GM18858 (cell line): Measurements from ENCODE around the gene SH2D2A.

Experiments used
- ATAC-seq: cut with Tn5 transposase; IDR thresholded peaks from one replicate; pipeline ENCODE4 v1.9.1; 2021; ENCODE audit not compliant: unreplicated experiment

Gene SH2D2A

GRCh38 chr1:156828400-156829124 is 11.9 kb upstream of the SH2D2A start:
- no peak for ATAC-seq

- ATAC-seq, result no peak
Measured at GRCh38 chr1:156826630-156827029, 10.0 kb upstream of the SH2D2A start.

DNA sequence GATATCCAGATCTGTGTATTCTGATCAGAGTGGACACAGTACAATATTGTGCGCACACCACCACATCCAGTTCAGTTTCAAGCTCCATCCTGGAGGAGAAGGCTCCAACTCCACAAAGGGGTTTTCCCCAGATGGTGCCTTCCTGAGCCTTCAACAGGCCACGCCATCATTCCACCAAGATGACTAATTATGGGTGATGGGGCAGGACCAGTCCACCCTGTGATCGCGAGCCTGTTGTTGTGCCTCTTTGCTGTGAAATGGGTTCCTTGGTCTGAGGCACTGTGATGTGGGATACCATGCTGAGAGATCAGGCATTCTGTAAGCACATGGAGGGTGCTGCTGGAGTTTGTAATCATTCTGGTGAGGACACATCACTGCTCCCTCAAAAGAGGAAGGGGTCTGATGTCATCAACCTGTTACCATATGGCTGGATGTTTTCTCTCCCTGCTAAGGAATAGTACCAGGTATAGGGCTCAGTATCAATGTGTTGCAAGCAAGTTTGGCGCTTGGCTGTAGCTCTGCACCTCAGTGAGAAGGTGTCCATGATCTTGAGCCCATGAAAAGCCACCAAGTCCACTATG is 6.7 kb upstream of the SH2D2A start:
- ATAC-seq, result no peak

DNA sequence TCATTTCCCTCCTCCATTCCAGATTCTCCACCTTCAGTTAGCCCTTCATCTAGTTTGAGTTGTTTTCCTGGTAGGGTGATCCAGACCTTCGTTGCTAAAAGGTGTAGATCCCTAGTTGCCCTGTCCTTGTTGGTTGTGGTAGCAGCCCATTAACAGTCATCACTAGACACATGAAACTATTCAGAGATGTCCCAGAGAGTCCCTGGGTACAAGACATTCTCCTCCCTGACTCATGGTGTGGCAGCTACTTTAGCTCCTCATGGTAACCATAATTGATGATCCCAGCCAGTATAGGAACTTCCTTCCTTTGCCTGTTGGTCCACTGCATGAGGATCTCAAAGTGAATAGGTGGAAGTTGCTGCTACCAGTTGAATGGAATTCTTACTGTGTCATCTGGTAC is 6.0 kb upstream of the SH2D2A start:
- ATAC-seq, result no peak

DNA sequence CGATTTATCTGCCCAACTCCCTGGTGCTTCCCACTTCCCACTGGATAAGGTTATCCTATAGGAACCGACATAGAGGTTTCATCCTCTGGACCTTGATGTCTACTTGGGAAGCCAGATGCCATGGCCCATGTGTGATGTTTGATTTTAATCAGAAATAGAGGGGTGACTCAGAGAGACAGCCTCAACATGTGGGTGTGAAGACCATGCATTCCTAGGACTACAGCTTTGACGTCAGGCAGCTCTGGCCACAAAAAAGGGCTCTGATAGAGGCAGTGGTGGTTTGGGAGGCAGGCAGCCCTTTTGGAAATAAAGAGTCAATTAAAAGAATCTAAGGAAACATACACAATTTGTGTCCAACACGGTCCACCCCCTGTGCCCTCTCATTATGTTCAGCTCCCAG is 5.2 kb upstream of the SH2D2A start:
- no peak for ATAC-seq

GRCh38 chr1:156815961-156816422 is 656 bp downstream of the SH2D2A start:
- no peak for ATAC-seq

DNA sequence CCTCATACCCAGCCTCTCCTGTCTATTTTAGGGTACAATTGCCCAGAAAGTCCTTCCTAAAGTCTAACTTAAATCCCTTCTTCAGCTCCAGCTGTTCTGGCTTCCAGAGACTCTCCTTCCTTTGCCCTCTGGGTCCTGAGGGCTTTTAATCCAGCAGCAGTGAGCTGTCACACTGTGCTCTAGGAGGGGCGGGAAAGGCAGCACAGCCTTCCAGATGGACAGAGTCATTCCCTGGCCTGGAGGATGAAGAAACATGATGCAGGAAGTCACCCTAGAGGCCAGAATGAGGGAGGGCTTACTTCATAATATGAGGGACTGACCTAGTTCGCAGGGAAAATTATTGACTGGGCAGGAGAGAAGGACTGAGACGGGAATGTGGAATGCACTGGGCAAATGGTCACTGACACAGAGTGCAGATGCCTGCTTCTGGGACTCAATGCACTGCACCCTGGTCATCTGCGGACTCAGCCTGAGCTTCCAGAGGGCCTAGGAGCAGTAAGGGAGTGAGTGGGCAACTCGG is 1.3 kb downstream of the SH2D2A start:
- no peak for ATAC-seq

DNA sequence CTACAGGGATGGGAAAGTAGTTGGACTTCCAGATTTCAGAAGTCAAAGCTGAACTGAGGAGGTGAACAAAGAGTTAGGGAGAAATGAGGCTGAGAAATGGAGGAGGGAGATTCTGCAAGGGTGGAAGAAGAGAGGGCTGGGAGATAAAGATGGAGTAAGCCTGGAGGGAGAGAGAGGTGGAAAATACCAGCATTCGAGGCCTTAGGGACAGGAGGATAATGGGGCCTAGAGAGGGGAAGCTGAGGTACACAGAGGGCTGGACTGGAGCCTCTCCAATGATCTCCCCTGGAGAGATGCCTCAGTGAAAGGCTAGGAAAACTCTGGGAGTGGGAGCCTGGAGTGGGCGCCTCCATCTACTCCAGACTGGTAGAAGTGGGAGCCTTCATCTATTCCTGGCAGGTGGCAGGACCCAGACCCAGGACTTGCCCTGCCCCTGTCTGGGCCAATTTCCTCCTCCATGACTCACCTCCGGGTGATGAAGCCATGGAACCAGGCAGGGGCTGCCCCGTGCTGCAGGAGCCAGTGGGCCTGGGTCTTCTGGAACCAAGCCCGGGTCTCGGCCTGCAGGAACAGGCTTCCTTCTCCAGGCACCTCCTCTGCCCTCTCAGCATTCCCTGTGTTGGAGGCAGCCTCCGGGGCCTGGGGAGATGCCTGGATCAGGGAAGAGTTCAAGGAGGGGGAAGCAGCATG is 1.9 kb downstream of the SH2D2A start:
- ATAC-seq, result no peak

DNA sequence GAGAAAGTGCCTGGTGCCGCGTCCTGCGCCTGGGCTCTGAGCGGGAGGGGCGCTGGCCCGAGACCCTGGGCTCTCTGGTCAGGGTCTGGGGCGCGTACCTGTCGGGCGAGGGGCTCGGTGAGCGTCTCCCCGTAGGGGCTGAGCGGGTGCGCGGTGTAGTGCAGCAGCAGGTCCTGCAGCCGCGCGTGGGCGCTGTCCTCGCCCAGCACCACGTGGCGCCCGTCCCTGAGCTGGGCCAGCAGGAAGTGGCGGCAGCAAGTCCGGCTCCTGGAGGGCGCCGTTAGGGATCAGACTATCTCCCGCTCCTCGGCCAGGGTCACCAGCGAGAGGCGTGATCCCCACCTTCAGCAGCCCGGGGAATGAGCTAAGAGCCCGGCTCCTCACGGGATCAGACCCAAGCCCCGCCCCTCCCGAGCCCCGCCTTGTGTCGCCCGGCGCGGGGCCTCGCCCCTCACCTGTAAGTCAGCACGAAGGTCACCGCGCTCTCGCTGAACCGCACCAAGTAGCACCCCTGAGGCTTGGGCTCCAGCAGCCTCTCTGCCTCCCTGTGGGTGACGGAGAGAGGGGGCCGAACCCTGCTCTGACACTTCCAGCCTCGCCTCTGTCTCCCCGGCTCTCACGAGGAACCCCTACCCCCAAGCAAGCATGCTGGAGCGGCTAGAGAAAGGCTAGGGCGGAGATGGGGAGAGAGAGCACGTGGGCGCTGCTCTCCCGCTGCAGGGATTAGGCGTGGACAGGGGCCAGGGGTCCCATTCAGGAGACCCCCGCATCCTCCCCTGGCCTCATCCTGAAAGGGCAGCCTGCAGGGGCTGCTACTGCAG is 2.7 kb downstream of the SH2D2A start:
- no peak for ATAC-seq

DNA sequence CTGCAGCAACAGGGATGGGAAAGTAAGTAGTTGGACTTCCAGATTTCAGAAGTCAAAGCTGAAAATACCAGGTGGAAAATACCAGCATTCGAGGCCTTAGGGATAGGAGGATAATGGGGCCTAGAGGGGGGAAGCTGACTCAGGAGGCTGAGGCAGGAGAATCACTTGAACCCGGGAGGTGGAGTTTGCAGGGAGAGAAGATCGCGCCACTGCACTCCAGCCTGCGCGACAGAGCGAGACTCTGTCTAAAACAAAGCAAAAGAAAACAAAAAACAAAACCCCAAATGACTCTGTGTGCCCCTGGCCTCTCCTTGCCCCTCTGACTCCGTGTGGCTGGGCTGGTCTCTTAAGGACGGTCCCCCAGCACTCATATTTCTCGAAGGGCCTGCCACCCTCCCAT is 3.4 kb downstream of the SH2D2A start:
- no peak for ATAC-seq

DNA sequence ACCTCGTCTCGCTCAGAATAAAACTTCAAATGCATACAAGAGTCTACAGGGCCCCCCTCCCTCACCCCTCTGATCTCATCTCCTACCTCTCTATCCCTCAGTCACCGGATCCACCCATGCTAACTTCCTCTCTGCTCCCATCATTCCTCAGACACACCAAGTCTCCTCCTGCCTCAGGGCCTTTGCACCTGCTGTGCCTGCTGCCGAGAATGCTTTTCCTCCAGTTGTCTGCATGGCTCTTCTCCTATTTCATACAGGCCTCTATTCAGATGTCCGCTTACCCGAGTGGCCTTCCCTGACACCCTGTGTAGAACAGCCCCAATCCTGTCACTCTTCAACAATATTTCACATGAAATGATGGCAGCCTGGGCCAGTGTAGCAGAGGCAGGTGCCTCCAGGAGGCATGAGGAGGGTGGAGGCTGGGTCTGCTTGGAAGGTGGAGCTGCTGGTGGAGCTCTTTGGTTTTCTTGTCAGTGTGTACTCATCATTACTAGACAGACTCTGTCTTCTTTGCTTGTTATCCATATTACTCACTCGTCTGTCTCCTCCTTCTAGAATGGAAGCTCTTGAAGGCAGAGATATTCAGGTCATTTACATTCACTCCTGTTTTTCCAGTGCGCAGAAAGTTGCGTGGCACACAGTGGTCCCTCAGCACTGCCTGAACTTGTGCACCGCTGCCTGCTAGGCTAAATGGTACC is 4.2 kb downstream of the SH2D2A start:
- no peak for ATAC-seq

DNA sequence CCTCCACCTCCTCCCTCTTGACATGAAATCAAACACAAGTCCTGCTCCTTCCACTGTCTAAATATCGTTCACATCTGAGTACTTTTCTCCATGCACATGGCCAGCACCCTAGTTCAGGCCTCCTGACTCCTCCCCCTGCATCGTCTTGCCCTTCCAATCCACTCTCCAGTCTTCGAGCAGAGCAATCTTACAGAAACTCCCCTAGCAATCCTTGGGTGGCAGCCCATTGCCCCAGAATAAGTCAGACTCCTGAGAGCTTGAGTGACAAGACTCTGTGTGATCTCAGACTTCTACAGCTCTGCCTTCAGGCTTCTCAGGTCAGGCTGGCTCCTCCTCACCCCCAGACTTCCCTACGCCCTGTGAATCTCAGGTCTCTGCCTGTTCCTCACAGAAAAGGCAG is 5.5 kb downstream of the SH2D2A start:
- no peak for ATAC-seq

DNA sequence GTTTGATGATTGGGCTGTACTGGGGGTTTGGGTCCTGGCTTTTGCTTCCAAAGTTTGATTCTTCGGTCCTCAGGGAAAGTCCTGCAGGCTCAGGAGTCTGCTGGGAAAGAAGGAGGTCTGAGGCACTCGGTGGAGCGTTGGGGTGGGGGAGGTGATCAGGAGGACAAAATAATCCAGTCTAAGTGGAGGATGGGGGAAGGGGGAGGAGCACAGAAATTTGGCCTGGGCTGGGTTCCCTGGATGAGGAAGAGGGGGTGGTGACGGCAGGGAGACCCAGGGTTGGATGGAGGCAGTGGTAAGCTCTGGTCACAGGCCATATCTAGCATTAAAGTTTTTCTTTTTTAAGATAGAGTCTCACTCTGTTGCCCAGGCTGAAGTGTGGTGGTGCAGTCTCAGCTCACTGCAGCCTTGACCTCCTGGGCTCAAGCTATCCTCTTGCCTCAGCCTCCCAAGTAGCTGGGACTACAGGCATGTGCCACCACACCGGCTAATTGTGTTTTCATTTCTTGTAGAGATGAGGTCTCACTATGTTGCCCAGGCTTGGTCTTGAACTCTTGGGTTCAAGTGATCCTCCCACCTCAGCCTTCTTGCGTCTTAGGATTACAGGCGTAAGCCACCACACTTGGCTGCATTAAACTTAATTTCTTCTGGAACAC is 6.8 kb downstream of the SH2D2A start:
- ATAC-seq, result no peak

GRCh38 chr1:156809281-156809680 is 7.4 kb downstream of the SH2D2A start:
- no peak for ATAC-seq

DNA sequence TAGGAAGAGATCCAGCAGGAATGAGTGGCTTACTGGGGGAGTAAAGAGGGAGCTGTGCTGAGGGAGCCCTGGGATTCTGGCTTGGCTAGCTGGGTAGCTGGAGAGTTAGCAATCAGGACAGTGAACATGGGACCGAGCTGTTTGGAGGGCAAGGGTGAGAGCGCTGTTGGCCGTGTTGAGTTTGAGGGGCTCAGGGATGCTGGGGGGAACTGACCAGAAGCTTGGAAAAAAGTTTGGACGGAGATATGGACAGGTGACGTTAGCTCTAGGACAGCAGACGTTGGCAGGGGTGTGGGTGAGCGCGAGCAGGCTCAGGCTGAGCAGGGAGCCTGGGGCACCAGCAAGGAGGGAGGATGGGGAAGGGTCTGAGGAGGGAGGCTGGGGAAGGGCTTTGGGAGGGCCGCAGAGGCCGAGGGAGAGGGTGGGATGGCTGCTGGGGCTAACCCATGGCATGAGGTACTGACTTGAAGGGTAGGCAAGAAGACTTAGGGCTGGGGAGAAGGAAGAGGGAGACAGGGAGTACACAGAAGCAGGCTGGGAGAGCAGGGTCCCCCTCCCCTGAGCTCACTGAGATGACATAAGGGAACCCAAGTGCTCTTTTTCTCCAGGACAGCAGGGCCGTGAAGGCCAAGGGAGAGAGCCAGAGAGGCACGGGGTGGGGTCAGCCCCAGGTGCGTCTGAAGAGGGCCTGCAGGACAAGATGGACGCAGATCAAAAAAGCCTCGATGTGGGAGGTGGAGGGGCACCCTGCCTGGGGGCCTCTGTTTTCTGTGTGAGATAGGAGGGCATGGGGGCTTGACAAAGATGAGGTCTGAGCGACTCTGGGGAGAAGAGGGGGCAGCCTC is 8.2 kb downstream of the SH2D2A start:
- ATAC-seq, result no peak

GRCh38 chr1:156807627-156808026 is 9.0 kb downstream of the SH2D2A start:
- ATAC-seq, result no peak

DNA sequence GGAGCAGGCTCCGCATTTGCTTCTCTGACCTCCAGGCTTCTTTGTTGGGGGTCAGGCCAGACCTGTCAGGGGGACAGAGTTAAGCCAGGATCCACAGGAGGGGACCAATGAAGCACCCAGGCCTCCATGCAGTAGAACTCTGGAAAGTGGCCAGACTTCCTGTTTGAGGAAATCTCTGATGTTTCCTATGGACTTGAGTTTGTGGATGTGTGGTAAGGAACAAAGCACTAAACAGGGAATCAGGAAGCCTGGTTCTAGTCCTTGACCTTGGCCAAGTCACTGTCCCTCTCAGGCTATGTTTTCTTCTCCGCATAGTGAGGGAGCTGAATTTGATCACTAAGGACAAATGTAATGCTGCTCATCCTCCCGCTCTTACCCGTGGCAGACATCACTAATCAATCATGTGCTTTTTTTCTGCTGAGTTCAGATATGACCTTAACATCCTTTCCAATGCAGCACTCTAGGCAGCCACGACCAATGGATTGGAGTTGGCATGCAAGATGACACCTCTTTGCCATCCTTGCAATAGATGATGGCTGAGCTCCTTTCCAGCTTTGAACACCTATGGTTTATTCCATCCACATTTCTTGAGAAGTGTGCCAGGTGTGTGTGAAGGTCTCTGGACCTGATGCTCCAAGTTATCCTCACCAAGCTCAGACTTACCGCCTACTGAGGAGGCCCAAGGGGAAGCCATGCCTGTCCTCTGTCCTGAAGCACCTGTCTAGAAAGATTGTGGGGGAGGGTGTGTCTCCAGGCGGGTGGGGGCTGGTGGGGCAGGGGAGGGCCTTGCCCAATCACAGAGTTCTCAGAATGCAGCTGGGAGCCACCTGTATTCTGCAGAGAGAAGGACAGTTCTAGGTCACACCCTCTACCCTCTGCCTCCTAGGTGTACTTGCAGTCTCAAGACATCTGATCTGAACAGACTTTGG is 9.9 kb downstream of the SH2D2A start:
- ATAC-seq, result no peak
